Neural progenitor cell (in vitro differentiated cells): ENCODE measurements around the gene CYP26C1. TPM values are rescaled to one million over a fixed set of nuclear protein-coding genes. Genes with fewer than 3 reads are reported as not detected.

ENCODE experiments used
- DNase-seq: peaks from one replicate; pipeline ENCODE4 v3.0.0-alpha.2; 2016; ENCODE audit warnings: low spot score
- H2AFZ ChIP-seq: fragments of 200-600 bp; sonication (generic); replicated peaks from 2 replicates; pipeline ENCODE4 v1.6.1; 2016; ENCODE audit warnings: antibody characterized with exemption
- H3F3A ChIP-seq: fragments of 200-600 bp; sonication (generic); 2 replicates; pipeline ENCODE4 v1.6.1; 2016; ENCODE audit warnings: antibody characterized with exemption, low read depth
- H3K27ac ChIP-seq: fragments of 200-600 bp; sonication (generic); 2 replicates; pipeline ENCODE4 v1.5.1; 2016; ENCODE audit warnings: mild to moderate bottlenecking
- H3K27me3 ChIP-seq: fragments of 200-600 bp; sonication (generic); 2 replicates; pipeline ENCODE4 v1.6.1; 2016; ENCODE audit warnings: mild to moderate bottlenecking, moderate library complexity
- H3K36me3 ChIP-seq: fragments of 200-600 bp; sonication (generic); 2 replicates; pipeline ENCODE4 v1.5.1; 2016
- H3K4me1 ChIP-seq: fragments of 200-600 bp; sonication (generic); 2 replicates; pipeline ENCODE4 v1.6.1; 2016; ENCODE audit warnings: mixed run types
- H3K4me2 ChIP-seq: fragments of 200-600 bp; sonication (generic); 2 replicates; pipeline ENCODE4 v1.6.1; 2016
- H3K4me3 ChIP-seq: fragments of 200-600 bp; sonication (generic); 2 replicates; pipeline ENCODE4 v1.5.1; 2016
- H3K79me2 ChIP-seq: fragments of 200-600 bp; sonication (generic); 2 replicates; pipeline ENCODE4 v1.6.1; 2016; ENCODE audit warnings: low read depth
- H3K9ac ChIP-seq: fragments of 200-600 bp; sonication (generic); 2 replicates; pipeline ENCODE4 v1.6.1; 2016
- H3K9me3 ChIP-seq: fragments of 200-600 bp; sonication (generic); 2 replicates; pipeline ENCODE4 v1.5.1; 2016; ENCODE audit warnings: low read depth
- H4K20me1 ChIP-seq: fragments of 200-600 bp; sonication (generic); 2 replicates; pipeline ENCODE4 v1.6.1; 2016; ENCODE audit warnings: low read depth
- H3K27ac Mint-ChIP-seq: 3 replicates; pipeline ENCODE4 v1.8.0; 2021; ENCODE audit warnings: mixed read lengths
- H3K27me3 Mint-ChIP-seq: 2 replicates; pipeline ENCODE4 v1.8.0; 2022; ENCODE audit warnings: low read depth, mild to moderate bottlenecking, inconsistent platforms, moderate library complexity, mixed read lengths; ENCODE audit not compliant: insufficient read depth
- H3K36me3 Mint-ChIP-seq: 3 replicates; pipeline ENCODE4 v1.8.0; 2021; ENCODE audit warnings: mixed read lengths
- H3K4me1 Mint-ChIP-seq: 3 replicates; pipeline ENCODE4 v1.8.0; 2021; ENCODE audit warnings: mixed read lengths
- H3K4me3 Mint-ChIP-seq: 3 replicates; pipeline ENCODE4 v1.8.0; 2021; ENCODE audit warnings: mild to moderate bottlenecking, moderate library complexity, mixed read lengths
- H3K9me3 Mint-ChIP-seq: 3 replicates; pipeline ENCODE4 v1.8.0; 2020; ENCODE audit warnings: mixed read lengths
- CTCF ChIP-seq: fragments of 200-600 bp; sonication (generic); IDR thresholded peaks from 2 replicates; pipeline ENCODE4 v1.5.1; 2017; ENCODE audit warnings: antibody characterized with exemption, mild to moderate bottlenecking
- EZH2 ChIP-seq: fragments of 200-600 bp; sonication (generic); IDR thresholded peaks from 2 replicates; pipeline ENCODE4 v1.6.1; 2017; ENCODE audit warnings: antibody characterized with exemption, mild to moderate bottlenecking, moderate library complexity
- EZH2phosphoT487 ChIP-seq: fragments of 200-600 bp; sonication (generic); IDR thresholded peaks from 2 replicates; pipeline ENCODE4 v1.6.1; 2017; ENCODE audit warnings: antibody characterized with exemption
- total RNA-seq: library from RNA; depleted of rRNA; stranded (reverse); fragments of >200 nt; gene quantifications from 2 replicates; pipeline ENCODE4 v1.2.3, GENCODE V29; 2015; ENCODE audit warnings: low replicate concordance

Gene CYP26C1
- total RNA-seq, 1 donor from 2014 or later = 0.04 TPM

GRCh38 chr10:93095225-93095624, 34.6 kb downstream of the CYP26C1 start:
- no peaks in the 10 kb centered on the region for H3K79me2 ChIP-seq
- H3K9ac ChIP-seq = no peak overlapping the region
- TF ChIP-seq EZH2phosphoT487 = no peak
- no peak for TF ChIP-seq EZH2
- peak; percentile 38 for TF ChIP-seq CTCF
- H3K4me3 ChIP-seq = no peak overlapping the region
- H4K20me1 ChIP-seq = no peaks in the 10 kb centered on the region
- Mint-ChIP-seq H3K36me3 (no peaks in the 10 kb centered on the region), H3K4me3 (no peak overlapping the region), H3K4me1 (no peaks in the 10 kb centered on the region), H3K27me3 (peaks cover 7% of the 10 kb centered on the region), H3K9me3 (no peaks in the 10 kb centered on the region), H3K27ac (no peak overlapping the region)
- H3F3A ChIP-seq = no peaks in the 10 kb centered on the region
- no peak overlapping the region for H2AFZ ChIP-seq
- H3K36me3 ChIP-seq = no peaks in the 10 kb centered on the region
- no peaks in the 10 kb centered on the region for H3K4me1 ChIP-seq
- H3K9me3 ChIP-seq = no peaks in the 10 kb centered on the region
- DNase-seq = peak; percentile 41
- no peaks in the 10 kb centered on the region for H3K27me3 ChIP-seq
- no peak overlapping the region for H3K4me2 ChIP-seq
- H3K27ac ChIP-seq = no peak overlapping the region

GRCh38 chr10:93096901-93097300, 36.3 kb downstream of the CYP26C1 start:
- Histone ChIP-seq H3K9me3 (no peaks in the 10 kb centered on the region), H3K9ac (no peak overlapping the region), H3K4me2 (no peak overlapping the region), H3K4me1 (no peaks in the 10 kb centered on the region), H4K20me1 (no peaks in the 10 kb centered on the region), H3K79me2 (no peaks in the 10 kb centered on the region), H3K27ac (no peak overlapping the region), H3K4me3 (no peak overlapping the region), H2AFZ (no peak overlapping the region), H3K36me3 (no peaks in the 10 kb centered on the region), H3F3A (no peaks in the 10 kb centered on the region), H3K27me3 (no peaks in the 10 kb centered on the region)
- Mint-ChIP-seq H3K4me3 (no peak overlapping the region), H3K27ac (no peak overlapping the region), H3K27me3 (peaks cover 4% of the 10 kb centered on the region), H3K9me3 (peaks cover under 1% of the 10 kb centered on the region), H3K36me3 (no peaks in the 10 kb centered on the region), H3K4me1 (no peaks in the 10 kb centered on the region)
- TF ChIP-seq EZH2 (no peak), EZH2phosphoT487 (no peak), CTCF (no peak)
- DNase-seq = no peak

- no peak overlapping the region for H3K4me2 ChIP-seq
- no peak overlapping the region for H2AFZ ChIP-seq
- no peaks in the 10 kb centered on the region for H3K9me3 ChIP-seq
- H3K36me3 ChIP-seq = no peaks in the 10 kb centered on the region
- DNase-seq = no peak
- no peaks in the 10 kb centered on the region for H4K20me1 ChIP-seq
- H3K9ac ChIP-seq = no peak overlapping the region
- H3K4me3 ChIP-seq = no peak overlapping the region
- Mint-ChIP-seq H3K4me3 (no peak overlapping the region), H3K4me1 (no peaks in the 10 kb centered on the region), H3K27me3 (peaks cover 6% of the 10 kb centered on the region), H3K27ac (no peak overlapping the region), H3K36me3 (no peaks in the 10 kb centered on the region), H3K9me3 (peaks cover 2% of the 10 kb centered on the region)
- H3K27me3 ChIP-seq = no peaks in the 10 kb centered on the region
- no peaks in the 10 kb centered on the region for H3K79me2 ChIP-seq
- no peak for TF ChIP-seq CTCF
- TF ChIP-seq EZH2 = no peak
- no peak for TF ChIP-seq EZH2phosphoT487
- no peaks in the 10 kb centered on the region for H3K4me1 ChIP-seq
- H3K27ac ChIP-seq = no peak overlapping the region
- H3F3A ChIP-seq = no peaks in the 10 kb centered on the region
These were observed 36.8 kb downstream of the CYP26C1 start for GRCh38 chr10:93097386-93097785.
